ENCODE data around the gene FAM110D. TPM values are rescaled to one million over a fixed set of nuclear protein-coding genes. Genes with fewer than 3 reads are reported as not detected.

The FAM110D gene
- total and polyA plus RNA-seq, 2 of the 8 experiments (the other 6 are each of a cell fraction or from before 2014, with no cell fraction given): 0.21 to 0.48 TPM

GRCh38 chr1:26170472-26170821 lies 11.6 kb downstream of the FAM110D start:
- H3K79me1 ChIP-seq (ENCODE audit: low read depth, low read length): peaks cover 4% of the 10 kb centered on the region; the same call in 1 of the 2 replicates
- ChIA-PET CTCF (ENCODE audit: partially characterized antibody) (interaction anchor here (0.7 to 16.2 kb wide), 17 partner anchors 11 to 246 kb away, joined by 3 to 159 read pairs (median 5); partner anchors contain the start of genes CATSPER4, CEP85, FAM110D and PDIK1L), POLR2A (ENCODE audit: partially characterized antibody) (interaction anchor here (1.1 to 2.9 kb wide), 6 partner anchors 10 to 64 kb away, joined by 3 to 6 read pairs (median 4); partner anchors contain the start of genes CATSPER4 and CEP85)
- H3K9ac ChIP-seq (replicated peaks in 1 of 4; ENCODE audit: extremely low read depth in 1 of 4, low read depth in 3 of 4, low read length in 3 of 4): peak overlapping the region; percentile 60 to 84 (median 74); a peak in 6 of 7 replicates
- H2BK120ac ChIP-seq (replicated peaks; ENCODE audit: low read depth, low read length): no peak overlapping the region
- WGBS, 2 experiments (ENCODE audit: extremely low coverage in 1 of 2, insufficient coverage in 1 of 2, insufficient read length in 1 of 2, insufficient replicate concordance in 2 of 2, low coverage in 1 of 2, low lambda C conversion rate in 2 of 2, missing lambda C conversion rate in 1 of 2): 87% methylated on average over 9 of the region's 9 CpGs; no CpG with 5 or more reads in 1 of the 2 experiments
- peak overlapping the region; percentile 71 to 79 (median 74) for H3K4me3 ChIP-seq (ENCODE audit: extremely low read depth in 1 of 4, insufficient read depth in 2 of 4, low read depth in 3 of 4, low read length in 4 of 4)
- no peak overlapping the region for H3K14ac ChIP-seq (ENCODE audit: insufficient read length)
- H3K4me1 ChIP-seq (replicated peaks in 1 of 4; ENCODE audit: control insufficient read depth in 3 of 4, insufficient read depth in 4 of 4, low read length in 3 of 4): peaks cover under 1 to 13% (median 9%) of the 10 kb centered on the region in 4 experiments
- H2AFZ ChIP-seq (ENCODE audit: low read length): no peak overlapping the region
- FAIRE-seq: no peak
- peaks cover 6% of the 10 kb centered on the region for H3K23me2 ChIP-seq (ENCODE audit: low read depth, low read length)
- no peak overlapping the region for H4K91ac ChIP-seq (replicated peaks; ENCODE audit: insufficient read length, low read length)
- H3K4ac ChIP-seq (replicated peaks; ENCODE audit: insufficient read length, low read depth, low read length): no peak overlapping the region
- no peak overlapping the region for H2AK5ac ChIP-seq (ENCODE audit: low read depth, low read length)
- H4K8ac ChIP-seq (ENCODE audit: extremely low read depth, insufficient read depth, low read length): no peak overlapping the region
- no peak overlapping the region for H2BK12ac ChIP-seq (ENCODE audit: low read depth, low read length)
- no peak overlapping the region for H3K18ac ChIP-seq (ENCODE audit: extremely low read depth, low read length)
- no peak overlapping the region for H2BK20ac ChIP-seq (ENCODE audit: low read length)
- H4K20me1 ChIP-seq (replicated peaks in 1 of 2; ENCODE audit: control insufficient read depth in 1 of 2, insufficient read depth in 2 of 2, low read length in 2 of 2): peaks cover 0 to 4% of the 10 kb centered on the region in 2 experiments
- H2BK5ac ChIP-seq (ENCODE audit: low read depth, low read length): no peak overlapping the region
- no peaks in the 10 kb centered on the region for H3K9me3 ChIP-seq (ENCODE audit: insufficient read depth in 2 of 2, low read depth in 1 of 2, low read length in 1 of 2)
- H2BK15ac ChIP-seq (ENCODE audit: low read length): no peak overlapping the region
- 0 out of 2 replicates have a peak overlapping the region, but pooled peaks have one; percentile 23 for H3K27ac ChIP-seq (ENCODE audit: low read depth, low read length)
- H3K27me3 ChIP-seq (replicated peaks in 1 of 4; ENCODE audit: control insufficient read depth in 3 of 4, extremely low read depth in 1 of 4, insufficient read depth in 3 of 4, low read length in 3 of 4): peaks cover 0 to 7% (median 2%) of the 10 kb centered on the region in 4 experiments; a peak in 4 of 7 replicates
- H3K4me2 ChIP-seq (ENCODE audit: insufficient read depth in 1 of 2, low read depth in 2 of 2, low read length in 2 of 2): peak overlapping the region; percentile 77 to 96
- no peak for DNase-seq (ENCODE audit: low read depth in 1 of 2, low spot score in 2 of 2)
- H3K56ac ChIP-seq (replicated peaks; ENCODE audit: insufficient read length, low read depth, low read length): no peak overlapping the region
- H3K79me2 ChIP-seq (ENCODE audit: control insufficient read depth in 1 of 2, insufficient read depth in 2 of 2, low read length in 2 of 2): peaks cover 0 to 8% of the 10 kb centered on the region in 2 experiments; a peak in 2 of 4 replicates
- H4K5ac ChIP-seq (ENCODE audit: insufficient read length, low read depth, low read length): no peak overlapping the region
- no peaks in the 10 kb centered on the region; a peak in 1 of 8 replicates for H3K36me3 ChIP-seq (ENCODE audit: control insufficient read depth in 2 of 4, insufficient read depth in 4 of 4, low read length in 3 of 4)
- H3K23ac ChIP-seq (ENCODE audit: insufficient read length): no peak overlapping the region
- TF ChIP-seq HDAC2 (IDR thresholded peaks at IDR 0.05; ENCODE audit: borderline replicate concordance in 1 of 2, low read depth in 2 of 2, low read length in 2 of 2): no peak
- TF ChIP-seq CHD1 (IDR thresholded peaks at IDR 0.05; ENCODE audit: low read depth, low read length): no peak
- TF ChIP-seq NANOG (IDR thresholded peaks at IDR 0.05; ENCODE audit: insufficient read depth, low read depth, low read length, poor library complexity, severe bottlenecking): no peak
- no peak for TF ChIP-seq SP2 (IDR thresholded peaks at IDR 0.05; ENCODE audit: low read length)
